ENCODE results near the gene SLC38A7.
"Not testable (repeated sequence)": the region's sequence is repeated elsewhere in the genome, so short reads cannot be mapped to it uniquely, and the experiment has no call there.

The SLC38A7 gene

DNA sequence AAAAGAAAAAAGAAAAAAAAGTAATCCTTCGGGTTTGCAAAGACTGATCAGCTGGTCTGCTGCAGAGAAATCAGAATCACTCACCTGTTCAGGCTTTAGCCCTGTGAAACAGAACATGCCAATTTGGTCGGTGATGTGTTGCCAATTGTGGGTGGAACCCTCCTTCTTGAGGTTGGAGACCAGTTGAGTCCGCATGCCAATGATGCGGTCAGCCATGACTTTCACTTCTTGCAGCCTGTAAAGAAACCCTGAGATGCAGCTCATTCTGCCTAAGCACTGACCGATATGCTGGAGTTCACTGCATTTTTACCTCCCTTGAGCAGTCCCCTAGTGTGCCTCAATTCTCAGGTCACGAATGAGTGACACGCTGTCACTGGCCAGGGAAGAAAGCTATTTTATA is 24.8 kb upstream of the SLC38A7 start:
- TF ChIP-seq, protein P1, sequence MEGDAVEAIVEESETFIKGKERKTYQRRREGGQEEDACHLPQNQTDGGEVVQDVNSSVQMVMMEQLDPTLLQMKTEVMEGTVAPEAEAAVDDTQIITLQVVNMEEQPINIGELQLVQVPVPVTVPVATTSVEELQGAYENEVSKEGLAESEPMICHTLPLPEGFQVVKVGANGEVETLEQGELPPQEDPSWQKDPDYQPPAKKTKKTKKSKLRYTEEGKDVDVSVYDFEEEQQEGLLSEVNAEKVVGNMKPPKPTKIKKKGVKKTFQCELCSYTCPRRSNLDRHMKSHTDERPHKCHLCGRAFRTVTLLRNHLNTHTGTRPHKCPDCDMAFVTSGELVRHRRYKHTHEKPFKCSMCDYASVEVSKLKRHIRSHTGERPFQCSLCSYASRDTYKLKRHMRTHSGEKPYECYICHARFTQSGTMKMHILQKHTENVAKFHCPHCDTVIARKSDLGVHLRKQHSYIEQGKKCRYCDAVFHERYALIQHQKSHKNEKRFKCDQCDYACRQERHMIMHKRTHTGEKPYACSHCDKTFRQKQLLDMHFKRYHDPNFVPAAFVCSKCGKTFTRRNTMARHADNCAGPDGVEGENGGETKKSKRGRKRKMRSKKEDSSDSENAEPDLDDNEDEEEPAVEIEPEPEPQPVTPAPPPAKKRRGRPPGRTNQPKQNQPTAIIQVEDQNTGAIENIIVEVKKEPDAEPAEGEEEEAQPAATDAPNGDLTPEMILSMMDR (IDR thresholded peaks at IDR 0.05; ENCODE audit: control insufficient read depth, insufficient read depth, low read depth, low read length, missing control alignments), result no peak
- no peak overlapping the region for H3K4me3 ChIP-seq (ENCODE audit: control insufficient read depth, low read depth, low read length)
- no peak for DNase-seq (ENCODE audit: low read depth)

DNA sequence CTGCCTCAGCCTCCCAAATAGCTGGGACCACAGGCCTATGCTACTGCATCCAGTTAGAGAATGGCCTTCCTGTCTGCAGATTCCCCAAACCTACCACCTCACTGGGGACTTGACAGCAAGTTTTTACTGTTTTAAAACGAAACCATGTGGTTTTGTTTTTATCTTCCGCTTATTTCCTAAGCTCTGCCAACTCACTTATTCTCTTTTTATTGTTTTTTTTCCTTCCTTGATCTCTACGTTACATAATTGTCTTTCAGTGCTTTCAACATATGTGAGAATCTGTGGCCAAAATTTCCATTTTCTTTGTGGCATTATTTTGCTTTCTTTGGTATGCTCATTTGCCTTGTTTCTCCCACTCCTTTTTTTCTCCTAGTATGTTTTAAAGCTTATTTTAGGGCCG is 14.6 kb upstream of the SLC38A7 start:
- TF ChIP-seq, protein P1 (IDR thresholded peaks at IDR 0.05; ENCODE audit: control insufficient read depth, insufficient read depth, low read depth, low read length, missing control alignments), result no peak
- no peak for DNase-seq (ENCODE audit: low read depth)
- no peak overlapping the region for H3K4me3 ChIP-seq (ENCODE audit: control insufficient read depth, low read depth, low read length)

DNA sequence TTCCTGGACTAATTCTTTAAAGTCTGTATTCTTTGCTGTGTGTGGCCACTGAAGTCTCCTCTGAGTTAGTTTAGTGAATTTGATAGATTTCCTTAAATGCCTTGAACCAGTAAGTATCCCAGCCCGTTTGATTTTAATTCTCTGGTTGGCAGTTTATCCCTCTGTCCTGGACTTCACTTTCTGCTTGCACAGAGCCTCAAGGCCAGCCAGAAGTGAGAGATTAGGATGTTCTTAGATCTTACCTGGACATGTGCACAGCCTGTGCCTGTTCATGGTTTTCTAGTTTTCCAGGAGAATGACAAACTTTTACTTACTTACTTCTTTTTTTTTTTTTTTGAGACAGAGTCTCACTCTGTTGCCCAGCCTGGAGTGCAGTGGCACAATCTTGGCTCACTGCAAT is 10.8 kb upstream of the SLC38A7 start:
- H3K4me3 ChIP-seq (ENCODE audit: control insufficient read depth, low read depth, low read length), result no peak overlapping the region
- TF ChIP-seq, protein P1 (IDR thresholded peaks at IDR 0.05; ENCODE audit: control insufficient read depth, insufficient read depth, low read depth, low read length, missing control alignments), result no peak
- no peak for DNase-seq (ENCODE audit: low read depth)

DNA sequence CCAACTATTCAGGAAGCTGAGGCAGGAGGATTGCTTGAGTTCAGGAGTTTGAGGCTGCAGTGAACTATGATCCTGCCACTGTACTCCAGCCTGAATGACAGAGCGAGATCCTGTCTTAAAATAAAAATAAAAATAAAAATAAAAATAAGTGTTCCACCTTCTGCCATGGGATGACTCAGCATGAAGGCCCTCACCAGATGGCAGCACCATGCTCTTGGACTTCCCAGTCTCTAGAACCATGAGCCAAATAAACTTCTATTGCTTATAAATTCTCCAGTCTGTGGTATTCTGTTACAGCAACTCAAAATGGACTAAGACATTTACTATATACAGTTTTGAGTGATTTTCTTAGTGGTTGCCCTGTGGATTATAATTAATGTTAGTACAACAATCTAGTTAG is 7.9 kb upstream of the SLC38A7 start:
- DNase-seq (ENCODE audit: low read depth), result no peak
- H3K4me3 ChIP-seq (ENCODE audit: control insufficient read depth, low read depth, low read length), result no peak overlapping the region
- TF ChIP-seq, protein P1 (IDR thresholded peaks at IDR 0.05; ENCODE audit: control insufficient read depth, insufficient read depth, low read depth, low read length, missing control alignments), result no peak

DNA sequence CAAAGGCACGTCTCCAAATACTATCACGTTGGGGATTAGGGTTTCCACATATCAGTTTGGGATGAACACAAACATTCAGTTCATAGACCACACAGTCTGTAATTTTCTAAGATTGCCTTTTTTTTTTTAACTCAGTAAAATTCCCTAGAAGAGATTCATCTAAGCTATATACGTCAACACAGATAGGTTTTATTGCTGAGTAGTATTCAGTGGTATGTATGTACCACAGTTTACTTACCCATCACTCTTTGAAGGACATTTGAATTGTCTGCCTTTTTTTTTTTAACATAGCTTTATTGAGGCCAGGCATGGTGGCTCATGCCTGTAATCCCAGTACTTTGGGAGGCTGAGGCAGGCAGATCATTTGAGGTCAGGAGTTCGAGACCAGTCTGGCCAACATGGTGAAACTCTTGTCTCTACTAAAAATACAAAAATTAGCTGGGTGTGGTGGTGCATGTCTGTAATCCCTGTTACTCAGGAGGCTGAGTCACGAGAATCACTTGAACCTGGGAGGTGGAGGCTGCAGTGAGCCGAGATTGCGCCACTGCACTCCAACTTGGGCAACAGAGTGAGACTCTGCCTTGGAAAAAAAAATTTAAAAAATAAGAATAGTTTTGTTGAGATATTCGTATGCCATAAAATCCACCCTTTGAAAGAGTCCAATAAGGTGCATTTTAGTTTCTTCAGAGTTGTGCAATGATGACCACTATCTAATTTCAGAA is 2.6 kb upstream of the SLC38A7 start:
- H3K4me3 ChIP-seq (ENCODE audit: control insufficient read depth, low read depth, low read length), result not testable (repeated sequence)
- DNase-seq (ENCODE audit: low read depth), result peak; percentile 35

DNA sequence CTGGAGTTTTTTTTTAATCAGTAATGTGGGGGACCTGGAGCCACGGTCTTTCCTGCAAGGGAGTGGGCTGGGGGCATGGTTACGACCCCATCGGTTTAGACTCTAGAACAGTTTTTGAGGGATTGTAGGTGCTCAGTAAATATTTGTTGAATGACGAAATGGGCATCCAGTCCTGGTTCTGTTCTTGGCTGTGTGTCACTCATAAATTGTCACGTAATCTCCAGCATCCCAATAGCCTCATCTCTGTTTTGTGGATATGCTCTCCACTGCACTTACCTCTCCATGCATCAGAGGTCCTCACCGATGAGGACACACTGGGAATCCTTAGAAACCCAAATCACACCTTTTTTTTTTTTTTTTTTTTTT is 497 bp upstream of the SLC38A7 start:
- no peak overlapping the region for H3K4me3 ChIP-seq (ENCODE audit: control insufficient read depth, low read depth, low read length)
- TF ChIP-seq, protein P1 (IDR thresholded peaks at IDR 0.05; ENCODE audit: control insufficient read depth, insufficient read depth, low read depth, low read length, missing control alignments), result no peak
- no peak for DNase-seq (ENCODE audit: low read depth)

DNA sequence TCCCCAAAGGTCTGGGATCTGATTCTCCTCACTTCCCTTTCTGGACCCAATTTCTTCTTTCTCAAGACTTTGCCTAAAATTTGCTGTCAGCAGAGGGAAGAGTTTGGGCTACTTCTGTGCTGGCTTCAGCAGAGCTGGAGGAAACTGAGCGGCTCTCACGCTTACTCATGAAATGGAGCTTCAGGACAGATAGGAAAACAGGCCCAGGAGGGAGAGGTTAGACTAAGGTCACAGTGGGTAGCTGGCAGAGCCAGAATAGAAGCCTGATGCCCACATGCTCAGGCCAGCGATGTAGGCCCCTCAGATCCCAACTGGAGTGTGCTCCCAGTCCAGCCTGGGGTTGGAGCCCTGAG is 593 bp downstream of the SLC38A7 start:
- DNase-seq (ENCODE audit: low read depth), result no peak
- TF ChIP-seq, protein P1 (IDR thresholded peaks at IDR 0.05; ENCODE audit: control insufficient read depth, insufficient read depth, low read depth, low read length, missing control alignments), result no peak

More for the DNA sequence above, 593 bp downstream of the SLC38A7 start:
- peak overlapping the region; percentile 74 for H3K4me3 ChIP-seq (ENCODE audit: control insufficient read depth, low read depth, low read length)

All from AG09309 (cell line).